Fibroblast of skin of abdomen (primary cell): ENCODE data around the gene DEFB112.

ENCODE experiments used
- DNase-seq: peaks from one replicate; pipeline ENCODE4 v3.0.0-alpha.2; 2013

Gene DEFB112

DNA sequence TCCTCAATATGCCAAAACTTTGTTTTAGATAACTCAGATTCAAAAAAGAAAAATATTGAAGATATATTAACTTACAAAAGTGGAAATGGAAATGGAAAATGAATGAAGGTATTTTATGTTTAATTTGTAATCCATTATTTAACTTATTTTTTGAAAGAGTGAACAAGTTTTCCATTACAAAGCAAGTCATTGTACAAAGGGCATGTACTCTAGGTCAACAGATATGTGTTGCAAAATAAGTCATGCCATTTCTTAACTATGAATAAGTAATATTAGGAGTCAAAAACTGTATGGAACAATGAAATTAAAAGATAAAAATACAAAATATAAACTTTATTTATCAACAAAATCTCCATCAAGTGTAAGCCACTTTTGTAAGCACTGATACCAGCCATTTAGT lies 54.5 kb downstream of the DEFB112 start:
- DNase-seq, result no peak
